ENCODE data around the gene EFHD2. TPM values are rescaled to one million over a fixed set of nuclear protein-coding genes. Genes with fewer than 3 reads are reported as not detected.
A peak's percentile ranks its signal among the peaks of the same experiment; 100 is the strongest.
"Not testable (repeated sequence)": the region's sequence is repeated elsewhere in the genome, so short reads cannot be mapped to it uniquely, and the experiment has no call there.

The EFHD2 gene, protein sequence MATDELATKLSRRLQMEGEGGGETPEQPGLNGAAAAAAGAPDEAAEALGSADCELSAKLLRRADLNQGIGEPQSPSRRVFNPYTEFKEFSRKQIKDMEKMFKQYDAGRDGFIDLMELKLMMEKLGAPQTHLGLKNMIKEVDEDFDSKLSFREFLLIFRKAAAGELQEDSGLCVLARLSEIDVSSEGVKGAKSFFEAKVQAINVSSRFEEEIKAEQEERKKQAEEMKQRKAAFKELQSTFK
- 14.3 TPM for total RNA-seq
- long read RNA-seq, transcript EFHD2-201 (4 exons, 2,419 nt): major isoform, 40 of 53 reads
- long read RNA-seq, partial matches to known transcripts: 9 of 53 reads
- long read RNA-seq, other reads (novel, unspliced or antisense): 4 of 53 reads

GRCh38 chr1:15409388-15410222 lies at the start of gene EFHD2:
TSS of gene EFHD2 (plus strand) at chr1:15409888. CDS start at chr1:15409972, 84 bp downstream.
- peak; percentile 95 for DNase-seq (ENCODE audit: low spot score)
- intact Hi-C loops (cut with DNase I): loop anchor here (1.0 to 10.0 kb wide), 2 partner anchors 117 to 255 kb away; partner anchors contain the start of genes DNAJC16 and TMEM51

GRCh38 chr1:15360700-15361099 lies 49.0 kb upstream of the EFHD2 start:
- intact Hi-C loops (cut with DNase I): no loop called here
- no peak for DNase-seq (ENCODE audit: low spot score)

- intact Hi-C loops (cut with DNase I): no loop called here
- no peak for DNase-seq (ENCODE audit: low spot score)
Observed at GRCh38 chr1:15362096-15362736, 47.5 kb upstream of the EFHD2 start.

DNA sequence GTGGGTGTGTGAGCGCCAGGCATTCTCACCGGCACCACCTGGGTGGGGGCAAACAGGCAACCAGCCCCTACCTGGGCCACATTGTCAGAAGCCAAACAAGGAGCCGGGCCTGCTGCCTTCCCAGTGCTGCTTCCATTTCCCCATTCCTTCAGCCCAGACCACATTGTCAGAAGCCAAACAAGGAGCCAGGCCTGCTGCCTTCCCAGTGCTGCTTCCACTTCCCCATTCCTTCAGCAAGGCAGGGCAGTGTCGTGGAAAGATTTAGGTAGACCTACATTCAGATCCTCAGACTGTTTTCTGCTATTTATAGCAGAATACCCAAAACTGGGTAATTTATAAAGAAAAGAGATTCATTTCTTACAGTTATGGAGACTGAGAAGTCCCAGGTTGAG lies 47.0 kb upstream of the EFHD2 start:
- intact Hi-C loops (cut with DNase I): no loop called here
- no peak for DNase-seq (ENCODE audit: low spot score)

GRCh38 chr1:15364740-15365139 lies 44.9 kb upstream of the EFHD2 start:
- intact Hi-C loops (cut with DNase I): no loop called here
- no peak for DNase-seq (ENCODE audit: low spot score)

DNA sequence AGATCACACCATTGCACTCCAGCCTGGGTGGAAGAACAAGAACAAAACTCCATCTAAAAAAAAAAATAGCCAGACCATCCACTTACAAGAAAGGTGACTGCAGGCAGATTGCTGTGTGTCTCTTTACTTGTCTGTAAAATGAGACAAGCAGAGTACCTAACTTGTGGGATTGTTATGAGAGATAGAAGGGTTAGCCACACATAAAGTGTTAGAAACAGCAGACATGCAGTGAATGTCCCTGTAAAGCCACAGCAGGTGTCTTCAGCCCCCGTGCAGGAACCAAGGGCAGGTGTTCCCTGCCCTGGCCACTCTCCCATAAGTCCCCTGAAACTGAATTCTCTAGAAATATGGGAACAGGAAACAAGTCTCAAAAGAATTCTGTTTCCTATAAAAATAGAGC lies 40.8 kb upstream of the EFHD2 start:
- intact Hi-C loops (cut with DNase I): no loop called here
- no peak for DNase-seq (ENCODE audit: low spot score)

DNA sequence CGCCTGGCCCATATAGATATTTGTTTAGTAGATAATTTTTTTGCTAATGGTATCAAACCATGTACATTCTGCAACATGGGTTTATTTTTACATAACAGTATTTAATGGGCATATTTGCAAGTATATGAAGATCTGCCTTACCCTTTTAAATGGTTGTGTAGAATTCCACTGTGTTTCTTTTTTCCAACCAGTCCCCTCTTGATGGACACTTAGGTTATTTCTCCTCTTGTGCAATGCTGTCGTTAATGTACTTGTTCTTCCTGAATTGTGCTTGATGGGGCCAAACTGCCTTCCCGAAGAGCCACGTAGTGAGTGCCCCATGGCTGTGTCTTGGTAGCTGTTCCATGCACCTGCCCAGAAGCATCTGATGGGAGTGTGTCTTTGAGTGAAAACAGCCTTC lies 39.4 kb upstream of the EFHD2 start:
- intact Hi-C loops (cut with DNase I): loop anchor here (5.0 kb wide), 1 partner anchor 43 kb away; no protein-coding TSS in a partner anchor
- no peak for DNase-seq (ENCODE audit: low spot score)

GRCh38 chr1:15370781-15371520 lies 38.7 kb upstream of the EFHD2 start:
- intact Hi-C loops (cut with DNase I): loop anchor here (5.0 kb wide), 1 partner anchor 44 kb away; no protein-coding TSS in a partner anchor
- no peak for DNase-seq (ENCODE audit: low spot score)

- intact Hi-C loops (cut with DNase I): loop anchor here (5.0 kb wide), 1 partner anchor 45 kb away; no protein-coding TSS in a partner anchor
- no peak for DNase-seq (ENCODE audit: low spot score)
Observed at GRCh38 chr1:15371610-15372545, 37.8 kb upstream of the EFHD2 start.

- no peak for DNase-seq (ENCODE audit: low spot score)
- intact Hi-C loops (cut with DNase I): no loop called here
Observed at GRCh38 chr1:15378729-15379128, 31.0 kb upstream of the EFHD2 start.

GRCh38 chr1:15379151-15379550 lies 30.5 kb upstream of the EFHD2 start:
- intact Hi-C loops (cut with DNase I); DNase-seq (ENCODE audit: low spot score): not testable (repeated sequence)

DNA sequence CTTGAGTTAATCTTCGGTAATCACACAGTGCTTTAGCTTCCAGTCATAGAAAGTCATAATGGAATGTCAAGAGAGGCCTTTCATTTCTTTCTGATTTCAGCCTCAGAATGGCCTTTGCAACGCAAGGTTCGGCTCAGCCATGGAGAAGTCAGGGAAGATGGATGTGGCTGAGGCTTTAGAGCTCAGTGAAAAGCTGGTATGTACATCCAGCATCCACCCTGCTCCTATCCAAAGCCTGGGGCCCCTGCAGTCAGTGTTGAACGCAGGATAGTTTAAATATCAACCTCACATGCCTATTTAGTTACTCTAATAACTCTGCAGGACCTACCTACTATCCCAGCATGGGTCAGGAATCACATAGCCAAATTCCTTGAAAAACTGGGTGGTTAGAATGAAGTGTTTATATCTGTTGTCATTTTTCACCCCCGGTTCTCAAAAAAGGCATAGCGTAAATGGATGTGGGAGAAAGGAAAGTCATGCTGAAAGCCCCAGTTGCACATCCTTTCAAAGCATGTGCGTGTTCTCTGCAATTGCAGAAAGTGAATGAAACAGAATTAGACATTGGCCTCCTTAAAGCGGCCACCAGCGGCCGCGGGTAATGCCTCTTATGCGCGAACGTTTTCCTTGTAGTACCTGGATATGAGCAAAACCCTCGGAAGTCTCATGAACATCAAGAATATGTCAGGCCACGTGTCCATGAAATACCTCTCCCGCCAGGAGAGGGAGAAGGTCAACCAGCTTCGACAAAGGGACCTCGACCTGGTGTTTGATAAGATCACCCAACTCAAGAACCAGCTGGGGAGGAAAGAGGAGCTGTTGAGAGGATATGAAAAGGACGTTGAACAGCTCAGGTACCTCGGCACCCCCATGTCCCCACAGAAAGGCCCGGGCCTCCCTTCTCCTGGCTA lies 28.8 kb upstream of the EFHD2 start:
- intact Hi-C loops (cut with DNase I): no loop called here
- DNase-seq (ENCODE audit: low spot score): no peak

- intact Hi-C loops (cut with DNase I): no loop called here
- no peak for DNase-seq (ENCODE audit: low spot score)
Observed at GRCh38 chr1:15381805-15382204, 27.9 kb upstream of the EFHD2 start.

DNA sequence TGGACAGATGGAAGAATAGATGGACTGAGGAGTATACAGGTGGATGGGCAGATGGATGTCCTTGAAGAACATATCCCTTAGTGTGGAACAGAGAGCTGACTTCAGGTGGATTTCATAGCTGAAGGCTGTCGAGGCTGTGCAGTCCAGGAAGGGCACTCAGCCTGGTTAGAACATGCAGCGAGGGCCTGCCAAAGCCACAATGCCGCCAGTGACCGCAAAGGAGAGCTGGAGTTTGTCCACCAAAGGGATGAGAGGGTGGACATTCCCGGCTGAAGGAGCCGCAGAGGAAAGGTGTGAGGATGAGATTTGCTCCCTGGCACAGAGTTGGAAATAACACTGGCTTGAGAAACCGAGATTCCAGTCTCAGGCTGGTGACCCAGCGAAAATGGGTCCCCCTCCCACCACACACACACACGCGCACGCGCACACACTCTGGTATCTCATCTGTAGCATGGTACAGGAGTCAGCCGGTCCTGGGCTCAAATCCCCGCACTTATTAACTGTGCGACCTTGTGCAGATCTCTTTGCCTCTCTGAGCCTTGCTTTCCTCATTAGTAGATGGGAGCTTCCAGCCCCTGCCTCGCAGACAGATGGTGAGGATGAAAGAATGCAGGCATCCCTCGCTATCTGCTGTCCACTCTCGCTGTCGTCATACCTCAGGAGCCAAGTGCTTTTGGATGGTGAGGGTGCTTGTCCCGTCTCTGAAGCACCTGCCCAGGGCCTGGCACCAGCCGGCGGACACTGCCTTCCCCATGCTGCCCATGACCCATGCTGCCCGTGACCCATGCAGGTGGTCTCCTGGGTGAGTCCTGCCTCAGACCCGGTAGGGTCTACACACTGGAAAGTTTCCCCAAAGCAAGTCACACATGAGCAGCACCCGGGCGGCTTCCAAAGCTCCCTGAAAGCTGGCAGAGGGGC lies 26.8 kb upstream of the EFHD2 start:
- intact Hi-C loops (cut with DNase I): no loop called here
- no peak for DNase-seq (ENCODE audit: low spot score)

GRCh38 chr1:15383810-15384209 lies 25.9 kb upstream of the EFHD2 start:
- intact Hi-C loops (cut with DNase I): no loop called here
- no peak for DNase-seq (ENCODE audit: low spot score)

- DNase-seq (ENCODE audit: low spot score): no peak
- intact Hi-C loops (cut with DNase I): no loop called here
Observed at GRCh38 chr1:15384301-15384901, 25.3 kb upstream of the EFHD2 start.
